SK-N-SH (cell line): ENCODE measurements around the gene DNM2. TPM values are rescaled to one million over a fixed set of nuclear protein-coding genes. Genes with fewer than 3 reads are reported as not detected.

Experiments
- CTCF ChIA-PET: fragments of 300-600, 350-600 bp; formaldehyde crosslinking; extraction: SDS; loops from one replicate; lab custom pipeline; 2021; lab: Yijun Ruan, JAX
- POLR2A ChIA-PET: fragments of 350-600 bp; sonication (Branson Sonifier 250); formaldehyde crosslinking; extraction: SDS; loops from one replicate; lab custom pipeline; 2020; ENCODE audit warnings: antibody characterized with exemption, inconsistent platforms; lab: Yijun Ruan, JAX
- DNase-seq: peaks from one replicate; pipeline ENCODE4 v3.0.0; 2012
- H2AFZ ChIP-seq: fragments of 200-600 bp; sonication (generic); 2 replicates; pipeline ENCODE4 v1.8.1; 2016; ENCODE audit warnings: antibody characterized with exemption, mild to moderate bottlenecking, low read depth
- H3F3A ChIP-seq: fragments of 200-600 bp; sonication (generic); replicated peaks from 2 replicates; pipeline ENCODE3; 2016; ENCODE audit warnings: antibody characterized with exemption, mild to moderate bottlenecking; ENCODE audit not compliant: insufficient read depth
- H3K27ac ChIP-seq, 2 experiments: fragments of 200-500 bp in 1 of 2; fragments of 200-600 bp in 1 of 2; sonication (Bioruptor generic) in 1 of 2; sonication (generic), shearing (Covaris generic) in 1 of 2; 2 replicates each; pipeline versions ENCODE4 v1.5.1 to v1.6.1; 2014 to 2016; ENCODE audit warnings: low read depth in 2 of 2, inconsistent platforms in 1 of 2, low read length in 1 of 2, mild to moderate bottlenecking in 1 of 2, mixed read lengths in 1 of 2
- H3K27me3 ChIP-seq: fragments of 200-600 bp; sonication (generic), shearing (Covaris generic); 2 replicates; pipeline ENCODE4 v1.6.1; 2016; ENCODE audit warnings: mixed run types; ENCODE audit not compliant: insufficient read depth
- H3K36me3 ChIP-seq, 2 experiments: fragments of 200-500 bp in 1 of 2; fragments of 200-600 bp in 1 of 2; sonication (Bioruptor generic) in 1 of 2; sonication (generic) in 1 of 2; replicated peaks in 1 of 2; 2 replicates each; pipeline versions ENCODE3 to v1.5.1; 2014 to 2016; ENCODE audit warnings: low read length in 1 of 2, mild to moderate bottlenecking in 1 of 2; ENCODE audit not compliant: insufficient read depth in 2 of 2, control insufficient read depth in 1 of 2
- H3K4me1 ChIP-seq, 2 experiments: fragments of 200-500 bp in 1 of 2; fragments of 200-600 bp in 1 of 2; sonication (Bioruptor generic) in 1 of 2; sonication (generic), shearing (Covaris generic) in 1 of 2; 2 replicates each; pipeline versions ENCODE4 v1.5.1 to v1.6.1; 2014 to 2016; ENCODE audit warnings: low read depth in 1 of 2, low read length in 1 of 2, mixed run types in 1 of 2; ENCODE audit not compliant: insufficient read depth in 2 of 2, control insufficient read depth in 1 of 2
- H3K4me2 ChIP-seq: fragments of 200-600 bp; sonication (generic), shearing (Covaris generic); 2 replicates; pipeline ENCODE4 v1.6.1; 2017; ENCODE audit warnings: mixed run types
- H3K4me3 ChIP-seq, 2 experiments: fragments of 200-500 bp in 1 of 2; fragments of 200-600 bp in 1 of 2; sonication (Bioruptor generic) in 1 of 2; sonication (generic), shearing (Covaris generic) in 1 of 2; 2 replicates each; pipeline versions ENCODE4 v1.5.1 to v1.8.1; 2014 to 2016; ENCODE audit warnings: low read depth in 2 of 2, inconsistent platforms in 1 of 2, low read length in 1 of 2, mild to moderate bottlenecking in 1 of 2, mixed read lengths in 1 of 2, moderate library complexity in 1 of 2
- H3K79me2 ChIP-seq: fragments of 200-600 bp; sonication (generic); 2 replicates; pipeline ENCODE4 v1.8.1; 2017; ENCODE audit warnings: mild to moderate bottlenecking; ENCODE audit not compliant: insufficient read depth
- H3K9ac ChIP-seq: fragments of 200-600 bp; sonication (generic); 2 replicates; pipeline ENCODE4 v1.6.1; 2017; ENCODE audit warnings: mixed run types
- H3K9me2 ChIP-seq: fragments of 200-600 bp; sonication (generic); 2 replicates; pipeline ENCODE4 v1.6.1; 2017; ENCODE audit warnings: mixed run types
- H3K9me3 ChIP-seq: fragments of 200-600 bp; sonication (generic); 2 replicates; pipeline ENCODE4 v1.6.1; 2017; ENCODE audit warnings: mixed run types, mild to moderate bottlenecking, moderate library complexity
- H4K20me1 ChIP-seq: fragments of 200-600 bp; sonication (generic); 2 replicates; pipeline ENCODE4 v1.6.1; 2017; ENCODE audit warnings: mild to moderate bottlenecking, mixed run types; ENCODE audit not compliant: insufficient read depth
- CHD2 ChIP-seq: fragments of 150-350 bp; IDR thresholded peaks from 2 replicates; pipeline ENCODE4 v1.6.1; 2018; ENCODE audit warnings: low read length; ENCODE audit not compliant: partially characterized antibody
- ELF1 ChIP-seq: IDR thresholded peaks from 2 replicates; pipeline ENCODE4 v1.4.0; 2012
- EP300 ChIP-seq, 2 experiments: IDR thresholded peaks; 2 replicates each; pipeline versions ENCODE4 v1.4.0 to v1.6.1; 2012; ENCODE audit warnings: borderline replicate concordance in 1 of 2, low read depth in 1 of 2, low read length in 1 of 2
- EZH2phosphoT487 ChIP-seq: fragments of 200-600 bp; sonication (generic); IDR thresholded peaks from 2 replicates; pipeline ENCODE4 v1.6.1; 2017; ENCODE audit warnings: low read depth, mixed run types, mild to moderate bottlenecking, antibody characterized with exemption, moderate library complexity, borderline replicate concordance
- FOSL2 ChIP-seq: IDR thresholded peaks from 2 replicates; pipeline ENCODE4 v1.4.0; 2012; ENCODE audit warnings: low read depth, mild to moderate bottlenecking, moderate library complexity, borderline replicate concordance
- FOXJ3 ChIP-seq: sonication (generic); formaldehyde crosslinking; IDR thresholded peaks from 2 replicates; pipeline ENCODE4 v1.5.1; 2020; ENCODE audit warnings: mild to moderate bottlenecking, missing genetic modification reagents
- GATA2 ChIP-seq: sonication (generic); formaldehyde crosslinking; IDR thresholded peaks from 2 replicates; pipeline ENCODE4 v1.5.0; 2020; ENCODE audit warnings: mild to moderate bottlenecking, missing genetic modification reagents
- MEF2A ChIP-seq: IDR thresholded peaks from 2 replicates; pipeline ENCODE4 v1.4.0; 2012; ENCODE audit warnings: low read depth, borderline replicate concordance
- MXI1 ChIP-seq: IDR thresholded peaks from 2 replicates; pipeline ENCODE4 v1.6.1; 2012; ENCODE audit warnings: mild to moderate bottlenecking, low read depth, low read length, improper control_type of control experiment
- NFIC ChIP-seq: IDR thresholded peaks from 2 replicates; pipeline ENCODE4 v1.4.0; 2012; ENCODE audit warnings: borderline replicate concordance
- NRF1 ChIP-seq: IDR thresholded peaks from 2 replicates; pipeline ENCODE4 v1.6.1; 2012; ENCODE audit warnings: low read depth, mild to moderate bottlenecking, low read length
- POLR2AphosphoS5 ChIP-seq: IDR thresholded peaks from 2 replicates; pipeline ENCODE4 v1.6.1; 2012; ENCODE audit warnings: low read depth, low read length
- RAD21 ChIP-seq: IDR thresholded peaks from 2 replicates; pipeline ENCODE4 v1.6.1; 2012; ENCODE audit warnings: mild to moderate bottlenecking, low read length
- RCOR1 ChIP-seq: fragments of 150-350 bp; IDR thresholded peaks from 2 replicates; pipeline ENCODE4 v1.6.1; 2017; ENCODE audit warnings: antibody characterized with exemption, low read length
- TCF12 ChIP-seq: IDR thresholded peaks from 2 replicates; pipeline ENCODE4 v1.4.0; 2012
- YY1 ChIP-seq: IDR thresholded peaks from 2 replicates; pipeline ENCODE4 v1.4.0; 2012; ENCODE audit warnings: low read depth, mild to moderate bottlenecking
- WGBS: methylation state at CpG from one replicate; pipeline ENCODE4 v1.1.6; 2017; ENCODE audit warnings: low lambda C conversion rate; 5-methylcytosine and 5-hydroxymethylcytosine counted together
- polyA plus RNA-seq, 3 experiments: library from polyadenylated mRNA; depleted of rRNA; stranded (reverse); fragments of >200 nt; gene quantifications; 2 replicates each; pipeline ENCODE4 v1.2.3, GENCODE V29; 2012
- TF ChIP-seq, protein P1 (sequence below): fragments of 150-350 bp; IDR thresholded peaks from 2 replicates; pipeline ENCODE4 v1.6.1; 2017; ENCODE audit warnings: antibody characterized with exemption, low read length, low read depth, borderline replicate concordance
- TF ChIP-seq, protein P2 (sequence below): IDR thresholded peaks from 2 replicates; pipeline ENCODE4 v1.4.0; 2012; ENCODE audit warnings: low read depth
- TF ChIP-seq, protein P3 (sequence below): fragments of 150-350 bp; IDR thresholded peaks from 2 replicates; pipeline ENCODE4 v1.6.1; 2016; ENCODE audit warnings: mild to moderate bottlenecking, low read depth, low read length
- TF ChIP-seq, protein P4 (sequence below): IDR thresholded peaks from 2 replicates; pipeline ENCODE4 v1.4.0; 2012; ENCODE audit warnings: low read depth, borderline replicate concordance

The DNM2 gene
- polyA plus RNA-seq, 1 of the 3 experiments (the other 2 are of a cell fraction) = 52.5 TPM

DNA sequence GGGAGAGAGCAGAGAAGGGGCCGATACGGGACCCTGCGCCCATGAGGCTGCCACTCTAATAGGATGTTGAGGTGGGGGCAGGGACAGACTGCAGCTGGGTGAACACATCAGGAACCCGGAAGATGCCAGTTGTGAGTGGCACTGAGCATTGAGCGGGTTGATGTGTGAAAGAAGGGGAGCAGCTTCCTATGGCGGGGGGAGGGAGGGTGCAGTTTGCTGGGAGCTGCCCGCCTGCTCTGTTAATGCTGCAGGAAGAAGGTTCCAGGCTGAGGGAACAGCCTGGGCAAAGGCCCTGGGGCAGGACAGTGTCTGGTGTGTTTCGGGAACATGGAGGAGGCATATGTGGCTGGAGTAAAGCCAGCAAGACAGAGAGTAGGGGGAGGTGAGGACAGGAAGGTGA is 29.8 kb downstream of the DNM2 start (continued):
- TF ChIP-seq EZH2phosphoT487 (no peak), NRF1 (no peak), GATA2 (CRISPR knock-in tag) (no peak), POLR2AphosphoS5 (no peak), FOXJ3 (no peak), YY1 (no peak), RCOR1 (no peak)
- TF ChIP-seq, protein P1, sequence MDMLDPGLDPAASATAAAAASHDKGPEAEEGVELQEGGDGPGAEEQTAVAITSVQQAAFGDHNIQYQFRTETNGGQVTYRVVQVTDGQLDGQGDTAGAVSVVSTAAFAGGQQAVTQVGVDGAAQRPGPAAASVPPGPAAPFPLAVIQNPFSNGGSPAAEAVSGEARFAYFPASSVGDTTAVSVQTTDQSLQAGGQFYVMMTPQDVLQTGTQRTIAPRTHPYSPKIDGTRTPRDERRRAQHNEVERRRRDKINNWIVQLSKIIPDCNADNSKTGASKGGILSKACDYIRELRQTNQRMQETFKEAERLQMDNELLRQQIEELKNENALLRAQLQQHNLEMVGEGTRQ = no peak

DNA sequence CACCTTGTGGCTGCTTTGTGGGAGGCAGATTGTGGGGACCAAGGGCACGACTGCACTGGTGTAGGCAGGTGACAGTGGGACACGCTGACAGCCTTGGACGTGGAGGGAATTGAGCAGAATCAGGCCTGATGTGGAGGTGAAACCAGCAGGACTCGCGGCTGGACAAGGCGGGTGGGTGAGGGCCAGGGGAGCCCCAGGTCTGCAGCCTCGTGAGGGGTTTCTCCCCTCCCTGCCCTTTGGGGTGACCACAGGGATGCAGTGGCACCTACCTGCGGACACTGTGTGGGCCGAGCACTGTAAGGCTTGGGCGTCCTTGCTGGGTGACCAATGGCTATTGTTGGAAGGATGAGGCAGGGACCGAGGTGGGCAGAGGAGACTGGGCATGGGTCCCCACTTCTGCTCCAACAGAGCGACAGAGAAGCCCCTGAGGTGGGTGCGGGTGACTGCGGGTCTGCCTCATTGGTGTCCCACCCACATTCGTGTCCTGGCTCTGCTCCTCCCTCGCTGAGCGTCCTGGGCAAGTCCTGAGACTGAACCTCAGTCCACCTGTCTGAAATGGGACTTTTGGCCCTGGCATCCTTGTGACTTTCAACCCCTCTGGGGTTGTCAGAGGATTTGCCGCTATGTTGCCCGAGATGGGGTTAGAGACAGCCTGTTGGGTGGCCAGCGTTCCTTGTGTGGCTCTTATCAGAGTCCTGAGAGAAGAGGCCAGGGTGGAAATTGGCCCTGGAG is 30.5 kb downstream of the DNM2 start:
- Histone ChIP-seq H2AFZ (no peak overlapping the region), H3K27me3 (no peaks in the 10 kb centered on the region), H3K9me3 (no peaks in the 10 kb centered on the region), H3K4me3 (no peak overlapping the region), H3K36me3 (no peaks in the 10 kb centered on the region), H3F3A (peaks cover 6% of the 10 kb centered on the region), H3K79me2 (peaks cover 95% of the 10 kb centered on the region), H3K9me2 (no peaks in the 10 kb centered on the region), H4K20me1 (peaks cover 94% of the 10 kb centered on the region), H3K4me2 (0 out of 2 replicates have a peak overlapping the region, but pooled peaks have one; percentile 43), H3K27ac (peak overlapping the region in 1 of 2 experiments; percentile 78; a peak in 2 of 4 replicates), H3K9ac (no peak overlapping the region), H3K4me1 (peaks cover 9 to 38% of the 10 kb centered on the region in 2 experiments; a peak in 3 of 4 replicates)
- 86% methylated on average over 10 of the region's 20 CpGs for WGBS
- ChIA-PET CTCF (no interaction called here), POLR2A (no interaction called here)
- no peak for TF ChIP-seq MEF2A
- TF ChIP-seq RAD21 = 0 out of 2 replicates have a peak, but pooled peaks have one; percentile 2
- no peak for DNase-seq

DNA sequence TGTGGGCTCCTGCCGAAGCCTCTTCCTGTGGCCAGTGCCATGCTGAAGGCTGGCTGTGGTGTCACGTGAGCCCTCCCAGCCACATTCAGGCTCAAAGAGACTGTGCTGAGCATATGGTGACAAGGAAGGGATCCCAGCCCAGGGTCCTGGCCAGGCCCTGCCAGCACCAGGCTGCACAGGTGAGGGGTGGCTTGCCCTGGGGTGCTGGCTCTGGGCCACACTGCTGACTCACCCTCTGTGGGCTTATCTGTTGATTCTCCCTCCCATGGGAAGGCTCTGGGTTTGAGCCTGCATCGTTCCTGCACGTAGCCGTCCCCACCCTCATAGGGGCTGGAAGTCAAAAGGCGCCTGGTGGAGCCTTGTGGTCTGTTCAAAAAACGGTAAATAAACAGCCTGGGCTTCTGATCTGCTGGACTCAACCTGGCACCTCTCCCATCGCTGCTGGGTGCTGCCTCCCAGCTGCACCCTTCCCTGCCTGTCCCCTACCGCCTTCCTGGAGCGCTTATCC is 31.1 kb downstream of the DNM2 start:
- ChIA-PET POLR2A (no interaction called here), CTCF (interaction anchor here (0.7 kb wide), 1 partner anchor 31 kb away, joined by 3 read pairs; the partner anchor contains the start of gene DNM2)
- Histone ChIP-seq H3K4me1 (peaks cover 9 to 38% of the 10 kb centered on the region in 2 experiments; a peak in 3 of 4 replicates), H3K9me3 (no peaks in the 10 kb centered on the region), H3K79me2 (peaks cover 94% of the 10 kb centered on the region), H3K9ac (no peak overlapping the region), H3K9me2 (no peaks in the 10 kb centered on the region), H3K36me3 (no peaks in the 10 kb centered on the region), H4K20me1 (peaks cover 88% of the 10 kb centered on the region), H3K4me3 (no peak overlapping the region), H3K27ac (peak overlapping the region; percentile 19 to 78; a peak in 3 of 4 replicates), H3K27me3 (no peaks in the 10 kb centered on the region), H3F3A (peaks cover 7% of the 10 kb centered on the region), H3K4me2 (0 out of 2 replicates have a peak overlapping the region, but pooled peaks have one; percentile 43), H2AFZ (no peak overlapping the region)
- TF ChIP-seq FOSL2 (peak; percentile 39; the same call in 1 of the 2 replicates), TCF12 (no peak), CHD2 (peak; percentile 43), RCOR1 (peak; percentile 63; the same call in 1 of the 2 replicates), NFIC (peak; percentile 37; the same call in 1 of the 2 replicates), GATA2 (CRISPR knock-in tag) (peak; percentile 75), FOXJ3 (peak; percentile 78; the same call in 1 of the 2 replicates), ELF1 (no peak), MXI1 (peak; percentile 72; the same call in 1 of the 2 replicates), EP300 (IDR thresholded peaks at IDR 0.05; ENCODE audit: borderline replicate concordance in 1 of 2, low read depth in 1 of 2, low read length in 1 of 2) (peak in 1 of 2 experiments; percentile 57; a peak in 1 of 4 replicates)
- TF ChIP-seq, protein P2, sequence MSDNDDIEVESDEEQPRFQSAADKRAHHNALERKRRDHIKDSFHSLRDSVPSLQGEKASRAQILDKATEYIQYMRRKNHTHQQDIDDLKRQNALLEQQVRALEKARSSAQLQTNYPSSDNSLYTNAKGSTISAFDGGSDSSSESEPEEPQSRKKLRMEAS = no peak
- TF ChIP-seq, protein P1 = peak; percentile 55; the same call in 1 of the 2 replicates
- TF ChIP-seq, protein P3, sequence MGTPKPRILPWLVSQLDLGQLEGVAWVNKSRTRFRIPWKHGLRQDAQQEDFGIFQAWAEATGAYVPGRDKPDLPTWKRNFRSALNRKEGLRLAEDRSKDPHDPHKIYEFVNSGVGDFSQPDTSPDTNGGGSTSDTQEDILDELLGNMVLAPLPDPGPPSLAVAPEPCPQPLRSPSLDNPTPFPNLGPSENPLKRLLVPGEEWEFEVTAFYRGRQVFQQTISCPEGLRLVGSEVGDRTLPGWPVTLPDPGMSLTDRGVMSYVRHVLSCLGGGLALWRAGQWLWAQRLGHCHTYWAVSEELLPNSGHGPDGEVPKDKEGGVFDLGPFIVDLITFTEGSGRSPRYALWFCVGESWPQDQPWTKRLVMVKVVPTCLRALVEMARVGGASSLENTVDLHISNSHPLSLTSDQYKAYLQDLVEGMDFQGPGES = no peak
- TF ChIP-seq, protein P4, sequence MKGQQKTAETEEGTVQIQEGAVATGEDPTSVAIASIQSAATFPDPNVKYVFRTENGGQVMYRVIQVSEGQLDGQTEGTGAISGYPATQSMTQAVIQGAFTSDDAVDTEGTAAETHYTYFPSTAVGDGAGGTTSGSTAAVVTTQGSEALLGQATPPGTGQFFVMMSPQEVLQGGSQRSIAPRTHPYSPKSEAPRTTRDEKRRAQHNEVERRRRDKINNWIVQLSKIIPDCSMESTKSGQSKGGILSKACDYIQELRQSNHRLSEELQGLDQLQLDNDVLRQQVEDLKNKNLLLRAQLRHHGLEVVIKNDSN = peak; percentile 81
- DNase-seq = peak; percentile 79
- 54% methylated on average over 5 of the region's 10 CpGs for WGBS
